Activated T-helper 2 cell treated with anti-CD3 and anti-CD28 coated beads, Interferon-gamma antibody, Interleukin-2, Interleukin-4, amounts not matched to agents 10 μg/mL and 5 μg/mL and 100 μg/mL, durations not matched to agents 14 hours and 24 hours and 36 hours (primary cell): ENCODE results near the gene AGAP1. TPM values are rescaled to one million over a fixed set of nuclear protein-coding genes. Genes with fewer than 3 reads are reported as not detected.

ENCODE experiments used
- DNase-seq: peaks from one replicate; pipeline ENCODE4 v3.0.0; 2021; ENCODE audit warnings: low spot score
- H3K27ac Mint-ChIP-seq: one replicate; pipeline ENCODE4 v1.8.0; 2021; ENCODE audit warnings: mixed read lengths
- H3K27me3 Mint-ChIP-seq: one replicate; pipeline ENCODE4 v1.8.0; 2021; ENCODE audit warnings: low read depth, mixed read lengths
- H3K36me3 Mint-ChIP-seq: one replicate; pipeline ENCODE4 v1.8.0; 2021; ENCODE audit warnings: low read depth, mixed read lengths
- H3K4me1 Mint-ChIP-seq: one replicate; pipeline ENCODE4 v1.8.0; 2021; ENCODE audit warnings: low read depth, mixed read lengths
- H3K4me3 Mint-ChIP-seq: one replicate; pipeline ENCODE4 v1.8.0; 2021; ENCODE audit warnings: low read depth, mild to moderate bottlenecking, moderate library complexity, mixed read lengths
- H3K9me3 Mint-ChIP-seq: one replicate; pipeline ENCODE4 v1.8.0; 2021; ENCODE audit warnings: mixed read lengths
- intact Hi-C: fragments of 100-400 bp; cut with micrococcal nuclease; formaldehyde crosslinking; loops from one replicate; pipeline ENCODE4 v1.15.1; 2023
- total RNA-seq: library from RNA; stranded (reverse); gene quantifications from 2 replicates; pipeline ENCODE4 v1.2.3, GENCODE V29; 2022

Gene AGAP1
- total RNA-seq, 1 donor from 2014 or later, result 1.8 TPM

DNA sequence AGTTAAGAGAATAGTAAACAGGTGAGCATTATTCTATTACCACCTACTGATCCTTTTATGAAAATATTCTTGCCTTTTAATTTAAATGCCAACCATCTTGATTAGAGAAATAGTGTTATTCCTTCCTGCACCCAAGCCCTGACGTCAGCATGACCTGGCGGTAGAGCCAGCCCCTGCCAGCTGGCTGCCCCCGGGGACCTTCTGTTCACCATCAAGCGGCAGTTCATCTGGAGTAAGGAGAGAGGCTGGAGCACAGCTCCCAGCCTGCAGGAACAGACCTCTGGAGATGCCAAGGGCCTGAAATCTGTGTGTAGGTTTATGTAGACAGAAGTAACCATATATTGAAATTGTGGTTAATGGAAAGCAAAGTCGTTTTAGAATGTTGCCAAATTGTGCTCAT is 502.6 kb downstream of the AGAP1 start:
- H3K4me1 Mint-ChIP-seq, result no peaks in the 10 kb centered on the region
- intact Hi-C loops, result no loop called here
- H3K36me3 Mint-ChIP-seq, result no peaks in the 10 kb centered on the region
- H3K9me3 Mint-ChIP-seq, result no peaks in the 10 kb centered on the region
- no peak for DNase-seq
- H3K4me3 Mint-ChIP-seq, result no peak overlapping the region
- H3K27ac Mint-ChIP-seq, result no peak overlapping the region
- H3K27me3 Mint-ChIP-seq, result no peaks in the 10 kb centered on the region

DNA sequence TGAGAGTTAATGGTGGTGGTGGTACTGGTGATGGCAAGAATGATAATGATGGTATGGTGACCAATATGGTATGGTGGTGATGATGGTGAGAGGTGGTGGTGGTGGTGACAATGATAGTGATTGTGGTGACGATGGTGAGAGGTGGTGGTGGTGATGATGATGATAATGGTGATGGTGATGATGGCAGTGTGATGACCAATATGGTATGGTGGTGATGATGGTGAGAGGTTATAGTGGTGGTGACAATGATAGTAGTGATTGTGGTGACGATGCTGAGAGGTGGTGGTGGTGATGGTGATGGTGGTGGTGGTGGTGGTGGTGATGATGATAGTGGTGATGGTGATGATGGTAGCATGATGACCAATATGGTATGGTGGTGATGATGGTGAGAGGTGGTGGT is 505.2 kb downstream of the AGAP1 start:
- Mint-ChIP-seq H3K9me3 (no peaks in the 10 kb centered on the region), H3K27ac (no peak overlapping the region), H3K36me3 (no peaks in the 10 kb centered on the region), H3K27me3 (no peaks in the 10 kb centered on the region), H3K4me1 (no peaks in the 10 kb centered on the region), H3K4me3 (no peak overlapping the region)
- intact Hi-C loops, result no loop called here
- no peak for DNase-seq

DNA sequence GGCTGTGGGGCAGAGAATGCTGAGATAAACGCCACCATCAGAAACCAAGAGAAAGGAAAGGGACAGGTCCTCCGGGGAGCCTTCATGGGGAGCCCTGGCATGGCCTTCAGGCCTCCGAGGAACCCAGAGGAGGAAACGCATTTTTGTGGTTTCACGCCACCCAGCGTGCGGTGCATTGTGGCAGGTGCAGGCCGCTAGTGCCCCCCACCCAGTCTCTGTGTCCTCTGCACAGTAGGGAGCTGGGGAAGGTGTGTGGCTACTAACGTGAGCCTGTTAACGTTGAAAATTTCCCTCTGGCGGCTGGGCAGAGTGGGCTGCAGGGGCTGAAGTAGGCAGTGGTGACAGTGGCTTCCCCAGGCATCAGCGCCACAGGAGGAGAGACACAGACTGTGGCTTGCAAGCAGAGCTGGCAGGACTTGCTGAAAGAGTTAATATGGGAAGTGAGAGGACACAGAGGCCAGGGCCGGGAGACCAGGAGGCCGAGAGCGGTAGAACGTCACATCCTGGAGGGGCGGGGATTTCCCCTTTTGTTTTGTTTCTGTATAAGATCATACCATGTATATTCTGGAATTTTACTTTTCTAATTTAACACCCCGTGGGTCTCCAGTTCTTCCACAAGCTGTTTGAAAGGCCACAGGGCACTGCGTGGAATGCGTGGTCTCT is 507.5 kb downstream of the AGAP1 start:
- no peak for DNase-seq
- Mint-ChIP-seq H3K4me3 (no peak overlapping the region), H3K27me3 (no peaks in the 10 kb centered on the region), H3K27ac (no peak overlapping the region), H3K9me3 (no peaks in the 10 kb centered on the region), H3K4me1 (no peaks in the 10 kb centered on the region), H3K36me3 (no peaks in the 10 kb centered on the region)
- intact Hi-C loops, result no loop called here

DNA sequence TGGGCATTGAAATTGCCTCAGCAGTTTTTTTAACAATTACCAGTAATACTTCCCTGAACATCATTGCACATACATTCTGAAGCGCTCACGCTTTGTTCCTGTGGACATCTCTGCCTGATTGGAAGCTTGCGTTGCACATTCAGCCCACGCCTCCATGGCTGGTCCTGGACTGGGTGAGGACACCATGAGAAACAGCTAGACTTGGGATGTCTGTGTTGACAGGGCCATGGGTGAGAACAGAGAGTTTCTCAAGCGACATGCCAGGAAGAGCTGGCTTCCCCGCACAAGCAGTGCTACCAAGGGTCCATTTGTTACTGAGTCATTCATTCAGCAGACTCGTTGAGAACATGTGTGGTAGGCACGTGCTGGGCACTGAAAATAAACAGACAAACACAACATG is 508.0 kb downstream of the AGAP1 start:
- H3K9me3 Mint-ChIP-seq, result no peaks in the 10 kb centered on the region
- H3K36me3 Mint-ChIP-seq, result no peaks in the 10 kb centered on the region
- no peaks in the 10 kb centered on the region for H3K4me1 Mint-ChIP-seq
- H3K27ac Mint-ChIP-seq, result no peak overlapping the region
- no peaks in the 10 kb centered on the region for H3K27me3 Mint-ChIP-seq
- H3K4me3 Mint-ChIP-seq, result no peak overlapping the region
- no peak for DNase-seq
- intact Hi-C loops, result no loop called here

DNA sequence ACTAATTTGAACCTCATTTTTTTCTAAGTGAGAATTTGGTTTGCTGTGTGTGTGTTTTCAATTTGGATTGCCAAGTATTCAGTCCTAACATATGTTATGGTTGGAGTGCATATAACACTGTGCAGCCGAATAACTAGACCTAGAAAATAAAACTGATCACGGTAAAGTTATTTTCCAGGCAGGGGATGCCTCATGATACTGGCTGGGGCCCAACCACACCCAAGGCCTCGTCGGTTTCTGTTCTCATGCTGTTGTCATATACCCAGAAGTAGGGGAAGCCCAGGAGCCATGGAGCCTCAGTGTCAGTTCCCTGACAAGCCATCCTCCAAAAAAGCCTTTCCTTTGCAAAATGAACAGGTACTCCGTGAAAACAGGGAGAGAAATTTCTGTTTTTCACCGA is 514.2 kb downstream of the AGAP1 start:
- DNase-seq, result no peak
- Mint-ChIP-seq H3K27me3 (no peaks in the 10 kb centered on the region), H3K9me3 (no peaks in the 10 kb centered on the region), H3K4me3 (no peak overlapping the region), H3K4me1 (no peaks in the 10 kb centered on the region), H3K27ac (no peak overlapping the region), H3K36me3 (no peaks in the 10 kb centered on the region)
- intact Hi-C loops, result no loop called here

DNA sequence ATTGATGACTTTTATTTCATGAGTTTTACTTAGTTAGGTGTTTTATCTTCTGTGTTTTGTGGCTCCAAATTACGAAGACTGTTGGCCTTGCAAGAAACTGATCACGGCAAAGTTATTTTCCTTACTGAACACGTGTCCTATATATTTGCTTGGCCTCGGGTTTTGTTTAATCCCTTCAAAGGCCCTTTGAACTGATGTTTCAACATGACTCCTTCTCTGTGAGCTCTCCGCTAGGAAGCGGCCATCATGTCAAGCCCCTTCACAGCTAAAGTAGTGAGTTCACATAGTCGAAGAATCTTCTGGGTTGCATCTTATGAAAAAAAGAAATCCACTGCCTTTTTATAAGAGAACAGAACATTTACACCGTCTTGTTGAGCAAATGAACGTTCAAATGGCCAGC is 515.0 kb downstream of the AGAP1 start:
- Mint-ChIP-seq H3K27ac (no peak overlapping the region), H3K4me1 (no peaks in the 10 kb centered on the region), H3K9me3 (no peaks in the 10 kb centered on the region), H3K27me3 (no peaks in the 10 kb centered on the region), H3K4me3 (no peak overlapping the region), H3K36me3 (no peaks in the 10 kb centered on the region)
- no peak for DNase-seq
- intact Hi-C loops, result no loop called here

DNA sequence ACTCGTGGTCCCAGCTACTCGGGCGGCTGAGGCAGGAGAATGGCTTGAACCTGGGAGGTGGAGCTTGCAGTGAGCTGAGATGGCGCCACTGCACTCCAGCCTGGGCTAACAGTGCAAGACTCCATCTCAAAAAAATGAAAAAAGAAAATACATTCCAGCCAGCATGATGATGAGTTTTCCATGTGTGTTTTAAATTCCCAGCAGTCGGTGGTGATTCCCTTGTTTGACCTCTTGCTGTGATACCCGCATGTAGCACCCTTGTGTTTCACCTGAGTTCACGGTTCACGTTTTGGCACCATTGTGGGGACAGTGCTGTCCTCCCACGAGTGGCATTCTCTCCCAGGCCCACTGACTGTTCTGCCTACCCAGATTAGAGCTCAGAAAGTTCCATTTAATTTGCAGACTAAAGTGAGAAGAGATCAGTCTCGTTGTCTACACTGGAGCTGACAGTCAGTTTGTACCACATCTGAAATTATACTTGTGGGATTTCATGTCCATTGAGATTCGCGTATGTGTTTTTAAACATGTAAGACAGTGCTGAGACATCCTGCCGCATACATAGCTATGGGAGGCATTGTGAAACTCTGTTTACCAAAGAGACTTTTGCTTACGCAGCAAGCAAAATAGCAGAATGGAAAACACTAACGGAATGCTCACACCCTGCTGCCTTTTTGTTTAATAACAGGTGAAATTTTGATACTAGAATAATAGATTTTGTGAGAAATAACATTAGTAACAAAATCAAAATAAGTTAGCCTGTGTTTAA is 517.3 kb downstream of the AGAP1 start:
- no peak overlapping the region for H3K27ac Mint-ChIP-seq
- peaks cover 11% of the 10 kb centered on the region for H3K27me3 Mint-ChIP-seq
- DNase-seq, result no peak
- H3K4me3 Mint-ChIP-seq, result no peak overlapping the region
- H3K9me3 Mint-ChIP-seq, result no peaks in the 10 kb centered on the region
- intact Hi-C loops, result no loop called here
- no peaks in the 10 kb centered on the region for H3K4me1 Mint-ChIP-seq
- no peaks in the 10 kb centered on the region for H3K36me3 Mint-ChIP-seq

DNA sequence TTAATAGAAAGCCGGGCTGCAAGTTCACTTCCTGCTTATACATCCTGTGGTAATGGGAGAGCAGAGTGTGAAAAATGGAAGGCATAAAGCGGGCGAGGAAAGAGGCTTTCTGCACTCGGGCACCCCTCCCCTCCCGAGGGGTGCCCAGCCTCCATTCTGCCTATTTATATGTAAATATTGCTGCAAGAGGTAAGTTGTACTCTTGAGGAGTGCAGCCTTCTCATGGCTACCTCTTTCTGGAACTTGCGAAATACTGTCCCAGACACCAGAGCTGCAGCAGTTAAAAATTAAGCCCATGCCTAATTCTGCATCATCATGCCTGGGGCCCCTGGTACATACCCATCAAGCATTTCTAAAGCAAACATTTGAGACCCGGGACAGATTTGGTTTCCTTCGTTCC is 518.3 kb downstream of the AGAP1 start:
- Mint-ChIP-seq H3K27me3 (peaks cover 12% of the 10 kb centered on the region), H3K4me3 (no peak overlapping the region), H3K4me1 (no peaks in the 10 kb centered on the region), H3K27ac (no peak overlapping the region), H3K9me3 (no peaks in the 10 kb centered on the region), H3K36me3 (no peaks in the 10 kb centered on the region)
- DNase-seq, result no peak
- intact Hi-C loops, result no loop called here

DNA sequence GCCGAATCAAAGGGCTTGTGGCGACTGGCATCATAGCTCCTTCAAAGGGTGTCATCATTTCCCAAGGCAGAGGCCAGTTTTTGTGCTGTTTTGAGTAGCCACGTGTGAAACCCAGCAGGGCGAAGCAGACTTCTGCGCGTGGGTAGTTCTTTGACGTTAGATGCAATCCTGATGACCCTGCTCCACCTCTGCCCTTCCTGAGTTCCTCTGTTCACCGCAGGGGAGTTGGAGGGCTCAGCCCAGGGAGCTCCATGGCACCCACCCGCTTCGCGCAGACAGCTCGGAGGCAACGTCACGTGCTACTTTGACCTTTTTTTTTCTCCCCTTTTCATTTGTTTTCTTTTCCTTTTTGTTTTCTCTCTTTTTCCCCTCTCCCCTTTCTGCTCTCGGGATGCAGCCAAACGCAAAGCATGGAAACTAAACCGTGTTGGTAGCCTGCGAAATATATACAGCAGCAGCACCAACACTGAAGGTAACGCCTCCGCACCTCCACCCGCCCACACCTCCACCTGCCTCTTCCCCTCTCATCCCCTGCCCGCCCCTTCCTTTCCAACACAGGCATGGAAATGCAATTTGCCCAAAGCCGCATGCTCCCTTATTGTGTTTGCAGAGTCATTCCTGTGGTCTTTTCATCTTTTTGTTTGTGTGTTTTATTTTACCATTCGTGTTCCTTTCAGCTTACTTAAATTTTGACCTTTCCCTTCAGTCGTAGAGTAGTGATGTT is 520.7 kb downstream of the AGAP1 start:
- intact Hi-C loops, result no loop called here
- Mint-ChIP-seq H3K9me3 (no peaks in the 10 kb centered on the region), H3K27ac (no peak overlapping the region), H3K36me3 (no peaks in the 10 kb centered on the region), H3K4me3 (no peak overlapping the region), H3K4me1 (no peaks in the 10 kb centered on the region), H3K27me3 (peaks cover 12% of the 10 kb centered on the region)
- no peak for DNase-seq

DNA sequence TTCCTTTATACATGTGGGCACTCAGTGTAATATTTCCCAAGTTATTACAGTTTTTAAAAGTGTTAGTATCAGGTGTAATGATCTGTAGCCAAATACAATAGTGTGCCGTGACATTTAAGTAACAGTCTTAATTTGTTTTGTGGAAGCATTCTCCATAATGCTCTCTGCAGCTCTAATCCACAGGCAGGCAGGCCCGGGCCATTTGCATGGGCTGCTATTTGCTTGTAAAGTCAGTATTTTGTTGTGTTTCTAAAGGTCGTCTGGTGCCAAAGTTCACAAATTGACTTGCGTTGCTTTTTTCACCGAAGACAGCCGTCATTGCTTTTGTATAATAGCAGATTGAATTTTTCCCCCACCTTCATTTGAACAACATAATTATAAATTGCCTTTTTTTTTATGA is 521.3 kb downstream of the AGAP1 start:
- intact Hi-C loops, result no loop called here
- Mint-ChIP-seq H3K36me3 (no peaks in the 10 kb centered on the region), H3K9me3 (no peaks in the 10 kb centered on the region), H3K4me3 (no peak overlapping the region), H3K27ac (no peak overlapping the region), H3K4me1 (no peaks in the 10 kb centered on the region), H3K27me3 (peaks cover 12% of the 10 kb centered on the region)
- no peak for DNase-seq

DNA sequence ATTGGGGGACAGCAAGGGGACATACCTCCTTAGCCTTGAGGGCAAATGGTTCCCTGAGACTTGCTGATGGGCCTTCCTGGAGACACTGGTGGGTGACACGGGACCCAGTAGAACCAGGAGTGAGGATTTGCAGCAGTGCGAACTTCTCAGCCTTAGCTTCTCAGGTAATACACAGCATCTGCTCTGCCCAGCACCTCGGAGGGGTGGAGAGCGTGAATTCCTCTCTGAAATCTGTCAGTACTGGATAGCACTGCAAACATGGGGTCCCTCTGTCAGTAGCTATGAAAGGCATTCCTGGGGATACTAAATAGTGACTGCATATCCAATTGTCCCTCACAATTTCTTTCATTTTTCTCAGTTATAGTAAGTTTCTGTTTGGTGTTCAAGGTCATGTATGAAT is 522.7 kb downstream of the AGAP1 start:
- H3K9me3 Mint-ChIP-seq, result no peaks in the 10 kb centered on the region
- no peaks in the 10 kb centered on the region for H3K36me3 Mint-ChIP-seq
- intact Hi-C loops, result no loop called here
- H3K4me1 Mint-ChIP-seq, result no peaks in the 10 kb centered on the region
- no peak overlapping the region for H3K27ac Mint-ChIP-seq
- no peak for DNase-seq
- H3K4me3 Mint-ChIP-seq, result no peak overlapping the region
- peaks cover 12% of the 10 kb centered on the region for H3K27me3 Mint-ChIP-seq

DNA sequence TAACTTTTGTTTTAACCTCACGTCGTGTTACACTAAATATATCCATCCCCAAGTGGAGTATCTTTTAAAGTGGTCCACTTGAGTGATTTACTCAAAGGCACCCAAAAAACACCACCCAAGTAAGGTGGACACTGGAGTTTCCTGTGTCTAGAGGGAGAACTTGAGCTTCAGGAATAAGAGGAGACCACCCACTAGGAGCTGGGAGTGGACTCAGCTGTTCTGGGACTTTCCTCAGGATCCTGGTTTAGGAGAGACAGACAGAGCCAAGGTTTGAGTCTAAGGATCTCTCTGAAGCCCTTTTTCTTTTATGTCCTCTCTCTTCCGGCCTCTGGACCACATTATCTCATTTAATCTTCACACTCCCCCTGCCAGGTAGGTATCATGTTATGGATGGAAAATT is 523.6 kb downstream of the AGAP1 start:
- intact Hi-C loops, result no loop called here
- H3K36me3 Mint-ChIP-seq, result no peaks in the 10 kb centered on the region
- H3K9me3 Mint-ChIP-seq, result no peaks in the 10 kb centered on the region
- no peak overlapping the region for H3K27ac Mint-ChIP-seq
- no peak for DNase-seq
- H3K27me3 Mint-ChIP-seq, result peaks cover 12% of the 10 kb centered on the region
- no peaks in the 10 kb centered on the region for H3K4me1 Mint-ChIP-seq
- H3K4me3 Mint-ChIP-seq, result no peak overlapping the region

DNA sequence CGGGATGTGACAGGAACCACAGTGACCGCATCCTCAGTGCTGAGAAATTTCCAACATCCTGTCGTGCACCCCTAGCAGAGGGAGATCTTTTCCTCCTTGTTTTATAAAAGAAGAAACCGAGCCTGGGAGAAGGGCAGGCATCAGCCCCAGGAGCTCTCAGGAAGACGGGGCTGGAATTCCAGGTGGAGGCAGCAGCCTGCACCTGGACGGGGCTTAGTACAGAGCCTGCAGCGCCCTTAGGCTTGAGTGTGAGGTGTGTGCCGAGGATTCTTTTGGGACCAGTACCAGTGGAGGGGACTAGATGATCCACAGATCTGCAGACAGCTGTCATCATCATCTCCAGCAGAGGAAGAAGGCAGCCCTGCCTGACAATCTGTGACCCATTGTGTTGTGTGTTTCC is 525.6 kb downstream of the AGAP1 start:
- Mint-ChIP-seq H3K27me3 (peaks cover 12% of the 10 kb centered on the region), H3K9me3 (no peaks in the 10 kb centered on the region), H3K4me1 (no peaks in the 10 kb centered on the region), H3K36me3 (no peaks in the 10 kb centered on the region), H3K4me3 (no peak overlapping the region), H3K27ac (no peak overlapping the region)
- no peak for DNase-seq
- intact Hi-C loops, result no loop called here
